Esophagus squamous epithelium (tissue), 5 donors: Measurements from ENCODE around the gene GPATCH3. TPM values are rescaled to one million over a fixed set of nuclear protein-coding genes. Genes with fewer than 3 reads are reported as not detected.
"Not testable (repeated sequence)": the region's sequence is repeated elsewhere in the genome, so short reads cannot be mapped to it uniquely, and the experiment has no call there.

Experiments
- DNase-seq: peaks from one replicate; lab custom pipeline; 2025; lab: John Stamatoyannopoulos, UW
- H3K27ac ChIP-seq, 4 donors: fragments of 200-600 bp; sonication (generic); one replicate each; pipeline ENCODE4 v1.5.1; 2016 to 2019; ENCODE audit warnings: mild to moderate bottlenecking in 1 of 4
- H3K27me3 ChIP-seq, 4 donors: fragments of 200-600 bp; sonication (generic); 1 replicate in 3 of 4; 2 replicates in 1 of 4; pipeline versions ENCODE4 v1.5.1 to v1.6.0; 2017 to 2021; ENCODE audit warnings: antibody characterized with exemption in 1 of 4
- H3K36me3 ChIP-seq, 3 donors: fragments of 200-600 bp; sonication (generic); one replicate each; pipeline ENCODE4 v1.5.1; 2016 to 2019
- H3K4me1 ChIP-seq, 3 donors: fragments of 200-600 bp; sonication (generic); one replicate each; pipeline ENCODE4 v1.5.1; 2017 to 2019
- H3K4me3 ChIP-seq, 4 donors: fragments of 200-600 bp; sonication (generic); 1 replicate in 3 of 4; 2 replicates in 1 of 4; pipeline ENCODE4 v1.5.1; 2016 to 2019; ENCODE audit warnings: mild to moderate bottlenecking in 2 of 4, moderate library complexity in 1 of 4
- H3K9me3 ChIP-seq, 3 donors: fragments of 200-600 bp; sonication (generic); one replicate each; pipeline ENCODE4 v1.5.1; 2016 to 2019
- POLR2A ChIP-seq, 4 donors: fragments of 450-650 bp; IDR thresholded peaks; one replicate each; pipeline ENCODE4 v1.6.1; 2017; ENCODE audit warnings: antibody characterized with exemption in 4 of 4, mild to moderate bottlenecking in 4 of 4, moderate library complexity in 3 of 4
- WGBS, 2 donors: methylation state at CpG; one replicate each; pipeline ENCODE4 v1.1.5; 2018; 5-methylcytosine and 5-hydroxymethylcytosine counted together
- intact Hi-C: fragments of 100-400 bp; cut with DNase I; formaldehyde crosslinking; loops from one replicate; pipeline ENCODE4 v1.15.0; 2022
- total RNA-seq, 4 donors: library from RNA; depleted of rRNA; stranded (reverse); fragments of >200 nt; gene quantifications; one replicate each; pipeline ENCODE4 v1.1.0, GENCODE V29; 2016
- TF ChIP-seq, protein P1 (sequence below), 6 experiments: fragments of 450-650 bp in 4 of 6; fragments of 200-600 bp in 2 of 6; sonication (generic) in 2 of 6; IDR thresholded peaks; one replicate each; pipeline ENCODE4 v1.5.1; 2016 to 2019; ENCODE audit warnings: antibody characterized with exemption in 6 of 6, mild to moderate bottlenecking in 4 of 6, moderate library complexity in 4 of 6
- donor health status: DM: yes; HTN: yes; CAD: no.

GPATCH3 gene, protein sequence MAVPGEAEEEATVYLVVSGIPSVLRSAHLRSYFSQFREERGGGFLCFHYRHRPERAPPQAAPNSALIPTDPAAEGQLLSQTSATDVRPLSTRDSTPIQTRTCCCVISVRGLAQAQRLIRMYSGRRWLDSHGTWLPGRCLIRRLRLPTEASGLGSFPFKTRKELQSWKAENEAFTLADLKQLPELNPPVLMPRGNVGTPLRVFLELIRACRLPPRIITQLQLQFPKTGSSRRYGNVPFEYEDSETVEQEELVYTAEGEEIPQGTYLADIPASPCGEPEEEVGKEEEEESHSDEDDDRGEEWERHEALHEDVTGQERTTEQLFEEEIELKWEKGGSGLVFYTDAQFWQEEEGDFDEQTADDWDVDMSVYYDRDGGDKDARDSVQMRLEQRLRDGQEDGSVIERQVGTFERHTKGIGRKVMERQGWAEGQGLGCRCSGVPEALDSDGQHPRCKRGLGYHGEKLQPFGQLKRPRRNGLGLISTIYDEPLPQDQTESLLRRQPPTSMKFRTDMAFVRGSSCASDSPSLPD
- 10 to 100 TPM in 1 of 4 donors, 1 to 10 TPM in 3; 6.9 to 11.2 (median 7.6) TPM for total RNA-seq

DNA sequence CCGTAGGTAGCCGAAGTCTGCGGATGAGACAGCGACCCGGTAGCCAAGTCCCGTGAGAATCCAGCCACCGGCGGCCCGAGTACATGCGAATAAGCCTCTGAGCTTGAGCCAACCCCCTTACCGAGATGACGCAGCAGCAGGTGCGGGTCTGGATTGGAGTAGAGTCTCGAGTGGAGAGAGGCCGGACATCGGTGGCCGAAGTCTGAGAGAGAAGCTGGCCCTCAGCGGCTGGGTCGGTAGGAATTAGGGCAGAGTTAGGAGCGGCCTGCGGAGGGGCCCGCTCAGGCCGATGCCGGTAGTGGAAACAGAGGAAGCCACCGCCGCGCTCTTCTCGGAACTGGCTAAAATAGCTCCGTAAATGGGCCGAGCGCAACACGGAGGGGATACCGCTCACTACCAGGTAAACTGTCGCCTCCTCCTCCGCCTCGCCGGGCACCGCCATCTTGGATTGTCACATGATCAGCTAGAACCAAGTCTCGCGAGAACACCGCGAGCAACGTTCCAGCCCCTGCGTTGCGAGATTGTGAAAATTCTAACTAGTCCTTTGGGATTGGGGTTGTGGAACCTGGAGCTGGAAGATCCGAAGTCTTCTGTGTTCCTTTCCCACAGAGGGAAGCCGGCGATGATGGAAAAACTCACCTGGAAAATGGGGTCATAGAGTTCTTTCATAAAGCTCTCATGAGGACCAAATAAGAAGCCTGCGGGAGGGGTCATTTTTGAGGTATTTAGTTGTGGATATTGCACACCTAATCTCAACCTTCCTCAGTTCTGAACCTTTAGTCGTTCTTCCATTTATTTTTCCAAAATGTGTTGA is at the start of gene GPATCH3:
Gene GPATCH3, minus strand, starts transcription at position 467 of the 814 bp plus-strand sequence. Its CDS starts 25 bp downstream, at position 442.
- no peaks in the 10 kb centered on the region for H3K27me3 ChIP-seq
- WGBS, 2 donors: 1 to 2% methylated on average over 22 to 35 of the region's 50 CpGs
- intact Hi-C loops: no loop called here
- TF ChIP-seq POLR2A (IDR thresholded peaks at IDR 0.05): peak in 2 of 4 donors; percentile 28 to 50
- TF ChIP-seq, protein P1, sequence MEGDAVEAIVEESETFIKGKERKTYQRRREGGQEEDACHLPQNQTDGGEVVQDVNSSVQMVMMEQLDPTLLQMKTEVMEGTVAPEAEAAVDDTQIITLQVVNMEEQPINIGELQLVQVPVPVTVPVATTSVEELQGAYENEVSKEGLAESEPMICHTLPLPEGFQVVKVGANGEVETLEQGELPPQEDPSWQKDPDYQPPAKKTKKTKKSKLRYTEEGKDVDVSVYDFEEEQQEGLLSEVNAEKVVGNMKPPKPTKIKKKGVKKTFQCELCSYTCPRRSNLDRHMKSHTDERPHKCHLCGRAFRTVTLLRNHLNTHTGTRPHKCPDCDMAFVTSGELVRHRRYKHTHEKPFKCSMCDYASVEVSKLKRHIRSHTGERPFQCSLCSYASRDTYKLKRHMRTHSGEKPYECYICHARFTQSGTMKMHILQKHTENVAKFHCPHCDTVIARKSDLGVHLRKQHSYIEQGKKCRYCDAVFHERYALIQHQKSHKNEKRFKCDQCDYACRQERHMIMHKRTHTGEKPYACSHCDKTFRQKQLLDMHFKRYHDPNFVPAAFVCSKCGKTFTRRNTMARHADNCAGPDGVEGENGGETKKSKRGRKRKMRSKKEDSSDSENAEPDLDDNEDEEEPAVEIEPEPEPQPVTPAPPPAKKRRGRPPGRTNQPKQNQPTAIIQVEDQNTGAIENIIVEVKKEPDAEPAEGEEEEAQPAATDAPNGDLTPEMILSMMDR (IDR thresholded peaks at IDR 0.05): peak in 1 of 6 experiments; percentile 12
- H3K4me3 ChIP-seq: peak within 1 kb of the TSS; percentile 78 to 97 (median 88)
- H3K9me3 ChIP-seq: no peaks in the 10 kb centered on the region
- H3K4me1 ChIP-seq: peaks cover 14 to 30% (median 15%) of the 10 kb centered on the region in 3 donors
- peak; percentile 61 for DNase-seq
- peaks cover 5 to 32% (median 14%) of the 10 kb centered on the region in 3 donors for H3K36me3 ChIP-seq
- H3K27ac ChIP-seq: peak within 1 kb of the TSS; percentile 83 to 94 (median 86)

- intact Hi-C loops: no loop called here
- Histone ChIP-seq H3K36me3 (peaks cover 20 to 92% (median 23%) of the 10 kb centered on the region in 3 donors), H3K27ac (no peak overlapping the region), H3K4me1 (no peaks in the 10 kb centered on the region), H3K9me3 (no peaks in the 10 kb centered on the region), H3K27me3 (no peaks in the 10 kb centered on the region), H3K4me3 (no peak overlapping the region)
- 30 to 60% methylated on average over 1 to 2 of the region's 3 CpGs for WGBS, 2 donors
- DNase-seq: no peak
- TF ChIP-seq, protein P1 (IDR thresholded peaks at IDR 0.05): no peak
- no peak for TF ChIP-seq POLR2A (IDR thresholded peaks at IDR 0.05)
Observed at GRCh38 chr1:26949926-26950319, 49.7 kb upstream of the GPATCH3 start.

- Histone ChIP-seq H3K9me3 (no peaks in the 10 kb centered on the region), H3K36me3 (peaks cover 25 to 94% (median 27%) of the 10 kb centered on the region in 3 donors), H3K4me1 (no peaks in the 10 kb centered on the region), H3K27me3 (no peaks in the 10 kb centered on the region), H3K4me3 (no peak overlapping the region), H3K27ac (no peak overlapping the region)
- TF ChIP-seq, protein P1 (IDR thresholded peaks at IDR 0.05): no peak
- TF ChIP-seq POLR2A (IDR thresholded peaks at IDR 0.05): no peak
- DNase-seq: no peak
- intact Hi-C loops: no loop called here
- 100% methylated on average over 1 of the region's 1 CpG for WGBS, 2 donors
Observed at GRCh38 chr1:26949266-26949925, 49.1 kb upstream of the GPATCH3 start.

- H3K4me3 ChIP-seq, H3K9me3 ChIP-seq, H3K27ac ChIP-seq, DNase-seq, H3K27me3 ChIP-seq, H3K4me1 ChIP-seq, intact Hi-C loops: not testable (repeated sequence)
- peaks cover 30 to 100% (median 30%) of the 10 kb centered on the region in 3 donors for H3K36me3 ChIP-seq
- 92% methylated on average over 10 to 14 of the region's 16 CpGs for WGBS, 2 donors
Observed at GRCh38 chr1:26948725-26949057, 48.4 kb upstream of the GPATCH3 start.

- H3K27me3 ChIP-seq: no peaks in the 10 kb centered on the region
- H3K9me3 ChIP-seq: no peaks in the 10 kb centered on the region
- H3K4me1 ChIP-seq: no peaks in the 10 kb centered on the region
- TF ChIP-seq, protein P1 (IDR thresholded peaks at IDR 0.05): no peak
- no peak for TF ChIP-seq POLR2A (IDR thresholded peaks at IDR 0.05)
- H3K27ac ChIP-seq: no peak overlapping the region
- WGBS, 2 donors: 50 to 78% methylated on average over 2 to 3 of the region's 4 CpGs
- DNase-seq: no peak
- no peak overlapping the region for H3K4me3 ChIP-seq
- peaks cover 41 to 100% (median 50%) of the 10 kb centered on the region in 3 donors for H3K36me3 ChIP-seq
- intact Hi-C loops: no loop called here
Observed at GRCh38 chr1:26946270-26946669, 46.0 kb upstream of the GPATCH3 start.
